ENCODE measurements around the gene DNAAF2. TPM values are rescaled to one million over a fixed set of nuclear protein-coding genes. Genes with fewer than 3 reads are reported as not detected.

DNAAF2 gene
- total and polyA plus RNA-seq, 4 donors = 3.9 to 4.8 (median 4.6) TPM

- Histone ChIP-seq H3K9me3 (ENCODE audit: control insufficient read depth, low read length) (no peaks in the 10 kb centered on the region), H3K36me3 (ENCODE audit: control insufficient read depth in 1 of 2, insufficient read depth in 2 of 2, low read length in 1 of 2) (no peaks in the 10 kb centered on the region), H3K4me1 (ENCODE audit: control insufficient read depth in 1 of 2, insufficient read depth in 2 of 2, low read length in 2 of 2) (no peaks in the 10 kb centered on the region), H3K27me3 (ENCODE audit: control insufficient read depth in 1 of 2, insufficient read depth in 2 of 2, low read length in 1 of 2) (no peaks in the 10 kb centered on the region), H3K4me3 (ENCODE audit: low read length in 2 of 2) (no peak overlapping the region), H3K27ac (ENCODE audit: low read depth in 1 of 2, low read length in 2 of 2) (no peak overlapping the region)
- intact Hi-C loops (cut with DNase I) = no loop called here
- DNase-seq (no peak), ATAC-seq (ENCODE audit: low FRiP score) (no peak)
- WGBS, 2 donors = 95% methylated on average over 3 of the region's 3 CpGs
Measured at GRCh38 chr14:49654511-49654910, 19.5 kb upstream of the DNAAF2 start.

GRCh38 chr14:49653508-49653907 is 18.5 kb upstream of the DNAAF2 start:
- no peak overlapping the region for H3K27ac ChIP-seq (ENCODE audit: low read depth in 1 of 2, low read length in 2 of 2)
- H3K36me3 ChIP-seq (ENCODE audit: control insufficient read depth in 1 of 2, insufficient read depth in 2 of 2, low read length in 1 of 2) = no peaks in the 10 kb centered on the region
- no peaks in the 10 kb centered on the region for H3K27me3 ChIP-seq (ENCODE audit: control insufficient read depth in 1 of 2, insufficient read depth in 2 of 2, low read length in 1 of 2)
- no peak overlapping the region for H3K4me3 ChIP-seq (ENCODE audit: low read length in 2 of 2)
- intact Hi-C loops (cut with DNase I) = no loop called here
- H3K9me3 ChIP-seq (ENCODE audit: control insufficient read depth, low read length) = no peaks in the 10 kb centered on the region
- WGBS, 2 donors = 93 to 95% methylated on average over 6 of the region's 6 CpGs
- no peak for DNase-seq
- no peaks in the 10 kb centered on the region for H3K4me1 ChIP-seq (ENCODE audit: control insufficient read depth in 1 of 2, insufficient read depth in 2 of 2, low read length in 2 of 2)
- ATAC-seq (ENCODE audit: low FRiP score) = no peak

GRCh38 chr14:49642163-49642562 is 7.1 kb upstream of the DNAAF2 start:
- H3K27ac ChIP-seq (ENCODE audit: low read depth in 1 of 2, low read length in 2 of 2) = no peak overlapping the region
- H3K27me3 ChIP-seq (ENCODE audit: control insufficient read depth in 1 of 2, insufficient read depth in 2 of 2, low read length in 1 of 2) = no peaks in the 10 kb centered on the region
- H3K4me3 ChIP-seq (ENCODE audit: low read length in 2 of 2) = no peak overlapping the region
- no peaks in the 10 kb centered on the region for H3K9me3 ChIP-seq (ENCODE audit: control insufficient read depth, low read length)
- no peaks in the 10 kb centered on the region for H3K36me3 ChIP-seq (ENCODE audit: control insufficient read depth in 1 of 2, insufficient read depth in 2 of 2, low read length in 1 of 2)
- H3K4me1 ChIP-seq (ENCODE audit: control insufficient read depth in 1 of 2, insufficient read depth in 2 of 2, low read length in 2 of 2) = no peaks in the 10 kb centered on the region
- ATAC-seq (ENCODE audit: low FRiP score) (no peak), DNase-seq (no peak)
- intact Hi-C loops (cut with DNase I) = no loop called here

GRCh38 chr14:49641697-49642129 is 6.7 kb upstream of the DNAAF2 start:
- DNase-seq (no peak), ATAC-seq (ENCODE audit: low FRiP score) (no peak)
- no peaks in the 10 kb centered on the region for H3K36me3 ChIP-seq (ENCODE audit: control insufficient read depth in 1 of 2, insufficient read depth in 2 of 2, low read length in 1 of 2)
- H3K4me1 ChIP-seq (ENCODE audit: control insufficient read depth in 1 of 2, insufficient read depth in 2 of 2, low read length in 2 of 2) = no peaks in the 10 kb centered on the region
- no peak overlapping the region for H3K27ac ChIP-seq (ENCODE audit: low read depth in 1 of 2, low read length in 2 of 2)
- no peaks in the 10 kb centered on the region for H3K27me3 ChIP-seq (ENCODE audit: control insufficient read depth in 1 of 2, insufficient read depth in 2 of 2, low read length in 1 of 2)
- no peaks in the 10 kb centered on the region for H3K9me3 ChIP-seq (ENCODE audit: control insufficient read depth, low read length)
- intact Hi-C loops (cut with DNase I) = no loop called here
- WGBS, 2 donors = 62 to 70% methylated on average over 8 of the region's 8 CpGs
- no peak overlapping the region for H3K4me3 ChIP-seq (ENCODE audit: low read length in 2 of 2)

- 91 to 95% methylated on average over 7 of the region's 7 CpGs for WGBS, 2 donors
- H3K4me3 ChIP-seq (ENCODE audit: low read length in 2 of 2) = no peak overlapping the region
- no peak for DNase-seq
- no peaks in the 10 kb centered on the region for H3K27me3 ChIP-seq (ENCODE audit: control insufficient read depth in 1 of 2, insufficient read depth in 2 of 2, low read length in 1 of 2)
- H3K9me3 ChIP-seq (ENCODE audit: control insufficient read depth, low read length) = no peaks in the 10 kb centered on the region
- no peak for ATAC-seq (ENCODE audit: low FRiP score)
- intact Hi-C loops (cut with DNase I) = no loop called here
- H3K27ac ChIP-seq (ENCODE audit: low read depth in 1 of 2, low read length in 2 of 2) = no peak overlapping the region
- peaks cover 0 to 3% of the 10 kb centered on the region in 2 donors for H3K4me1 ChIP-seq (ENCODE audit: control insufficient read depth in 1 of 2, insufficient read depth in 2 of 2, low read length in 2 of 2)
- no peaks in the 10 kb centered on the region for H3K36me3 ChIP-seq (ENCODE audit: control insufficient read depth in 1 of 2, insufficient read depth in 2 of 2, low read length in 1 of 2)
Measured at GRCh38 chr14:49640540-49641417, 5.7 kb upstream of the DNAAF2 start.

GRCh38 chr14:49637534-49638078 is 2.6 kb upstream of the DNAAF2 start:
- DNase-seq = no peak
- 86 to 87% methylated on average over 3 of the region's 3 CpGs for WGBS, 2 donors
- H3K27me3 ChIP-seq (ENCODE audit: control insufficient read depth in 1 of 2, insufficient read depth in 2 of 2, low read length in 1 of 2) = no peaks in the 10 kb centered on the region
- H3K4me1 ChIP-seq (ENCODE audit: control insufficient read depth in 1 of 2, insufficient read depth in 2 of 2, low read length in 2 of 2) = peaks cover 0 to 3% of the 10 kb centered on the region in 2 donors
- H3K36me3 ChIP-seq (ENCODE audit: control insufficient read depth in 1 of 2, insufficient read depth in 2 of 2, low read length in 1 of 2) = no peaks in the 10 kb centered on the region
- intact Hi-C loops (cut with DNase I) = loop anchor here (5.0 to 10.0 kb wide), 2 partner anchors 55 to 217 kb away; partner anchors contain the start of genes NEMF (in 2 of the 2) and KLHDC1 (in 1 of the 2)
- ATAC-seq (ENCODE audit: low FRiP score) = no peak
- H3K4me3 ChIP-seq (ENCODE audit: low read length in 2 of 2) = no peak overlapping the region
- H3K27ac ChIP-seq (ENCODE audit: low read depth in 1 of 2, low read length in 2 of 2) = no peak overlapping the region
- no peaks in the 10 kb centered on the region for H3K9me3 ChIP-seq (ENCODE audit: control insufficient read depth, low read length)

GRCh38 chr14:49636866-49637265 is 1.8 kb upstream of the DNAAF2 start:
- ATAC-seq (ENCODE audit: low FRiP score) (no peak), DNase-seq (no peak)
- no peaks in the 10 kb centered on the region for H3K9me3 ChIP-seq (ENCODE audit: control insufficient read depth, low read length)
- intact Hi-C loops (cut with DNase I) = loop anchor here (5.0 to 10.0 kb wide), 2 partner anchors 55 to 218 kb away; partner anchors contain the start of genes NEMF (in 2 of the 2) and KLHDC1 (in 1 of the 2)
- WGBS, 2 donors = 71 to 82% methylated on average over 1 of the region's 1 CpG
- H3K36me3 ChIP-seq (ENCODE audit: control insufficient read depth in 1 of 2, insufficient read depth in 2 of 2, low read length in 1 of 2) = no peaks in the 10 kb centered on the region
- peaks cover 0 to 5% of the 10 kb centered on the region in 2 donors for H3K4me1 ChIP-seq (ENCODE audit: control insufficient read depth in 1 of 2, insufficient read depth in 2 of 2, low read length in 2 of 2)
- no peaks in the 10 kb centered on the region for H3K27me3 ChIP-seq (ENCODE audit: control insufficient read depth in 1 of 2, insufficient read depth in 2 of 2, low read length in 1 of 2)
- no peak overlapping the region for H3K4me3 ChIP-seq (ENCODE audit: low read length in 2 of 2)
- no peak overlapping the region for H3K27ac ChIP-seq (ENCODE audit: low read depth in 1 of 2, low read length in 2 of 2)

- intact Hi-C loops (cut with DNase I) = loop anchor here (2.0 to 10.0 kb wide), 3 partner anchors 58 to 221 kb away; partner anchors contain the start of genes NEMF (in 2 of the 2), KLHDC1 (in 1 of the 2) and KLHDC2 (in 1 of the 2)
- WGBS, 2 donors = 0% methylated on average over 94 to 101 of the region's 101 CpGs
- peaks cover 0 to 5% of the 10 kb centered on the region in 2 donors for H3K4me1 ChIP-seq (ENCODE audit: control insufficient read depth in 1 of 2, insufficient read depth in 2 of 2, low read length in 2 of 2)
- ATAC-seq (ENCODE audit: low FRiP score) (peak; percentile 98), DNase-seq (peak; percentile 96 to 97)
- peak overlapping the region; percentile 58 to 81 for H3K4me3 ChIP-seq (ENCODE audit: low read length in 2 of 2)
- H3K27ac ChIP-seq (ENCODE audit: low read depth in 1 of 2, low read length in 2 of 2) = peak overlapping the region; percentile 8 to 66
- H3K27me3 ChIP-seq (ENCODE audit: control insufficient read depth in 1 of 2, insufficient read depth in 2 of 2, low read length in 1 of 2) = no peaks in the 10 kb centered on the region
- H3K9me3 ChIP-seq (ENCODE audit: control insufficient read depth, low read length) = no peaks in the 10 kb centered on the region
- H3K36me3 ChIP-seq (ENCODE audit: control insufficient read depth in 1 of 2, insufficient read depth in 2 of 2, low read length in 1 of 2) = no peaks in the 10 kb centered on the region
Measured at GRCh38 chr14:49633640-49634546, 1.2 kb downstream of the DNAAF2 start.

Data from aorta (tissue), 5 donors.